Activated CD4-positive, CD25-positive, alpha-beta regulatory T cell treated with anti-CD3 and anti-CD28 coated beads, Interleukin-2, amount 50 U/mL, for 72 hours (primary cell): ENCODE measurements around the gene MYBPC3.
"Not testable (repeated sequence)": the region's sequence is repeated elsewhere in the genome, so short reads cannot be mapped to it uniquely, and the experiment has no call there.

Experiments
- DNase-seq: peaks from one replicate; pipeline ENCODE4 v3.0.0; 2021

Gene MYBPC3

GRCh38 chr11:47336595-47336994 is 15.9 kb downstream of the MYBPC3 start:
- no peak for DNase-seq

DNA sequence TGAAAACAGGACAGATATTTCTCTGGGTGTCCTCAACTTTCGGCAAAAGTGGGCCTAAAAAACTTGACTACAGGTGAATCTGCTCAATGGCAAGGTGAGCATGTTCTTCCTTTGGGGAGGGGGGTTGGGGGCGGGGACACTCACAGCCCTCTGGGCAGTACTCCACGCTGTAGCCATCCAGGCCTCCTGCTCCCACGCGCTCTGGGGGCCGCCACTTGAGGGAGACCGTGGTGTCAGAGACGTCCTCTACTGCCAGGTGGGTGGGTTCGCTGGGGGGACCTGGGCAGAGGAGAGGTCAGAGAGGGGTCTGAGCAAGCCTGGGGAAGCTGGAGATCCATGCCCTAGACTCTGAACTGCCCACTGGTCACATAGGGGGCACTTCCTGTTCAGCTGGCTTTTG is 16.8 kb downstream of the MYBPC3 start:
- DNase-seq = no peak

DNA sequence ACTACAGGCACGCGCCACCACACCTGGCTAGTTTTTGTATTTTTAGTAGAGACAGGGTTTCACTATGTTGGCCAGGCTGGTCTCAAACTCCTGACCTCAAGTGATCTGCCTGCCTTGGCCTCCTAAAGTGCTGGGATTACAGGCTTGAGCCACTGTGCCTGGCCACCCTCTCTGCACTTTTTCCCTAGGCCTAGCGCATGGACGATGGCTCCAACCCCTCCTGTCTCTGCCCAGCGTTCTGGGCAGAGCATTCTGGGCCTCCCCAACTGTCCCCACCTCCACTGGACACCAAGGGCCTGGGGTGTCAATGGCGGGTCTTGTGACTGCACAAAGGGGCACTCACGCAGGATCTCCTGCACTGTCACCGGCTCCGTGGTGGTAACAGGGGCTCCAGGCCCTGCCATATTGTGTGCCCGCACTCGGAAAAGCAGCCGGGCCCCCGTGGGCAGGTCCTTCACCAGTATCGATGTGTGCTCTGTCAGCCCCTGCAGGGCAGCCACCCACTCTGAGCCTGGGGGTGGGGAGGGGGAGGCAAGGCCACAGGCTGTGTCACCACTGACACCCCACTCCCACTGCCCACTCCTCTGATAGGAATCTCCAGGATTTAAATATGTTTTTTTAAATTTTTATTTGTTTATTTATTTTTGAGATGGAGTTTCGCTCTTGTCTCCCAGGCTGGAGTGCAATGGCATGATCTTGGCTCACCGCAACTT is 17.6 kb downstream of the MYBPC3 start:
- DNase-seq = not testable (repeated sequence)

GRCh38 chr11:47333886-47334443 is 18.5 kb downstream of the MYBPC3 start:
- no peak for DNase-seq

DNA sequence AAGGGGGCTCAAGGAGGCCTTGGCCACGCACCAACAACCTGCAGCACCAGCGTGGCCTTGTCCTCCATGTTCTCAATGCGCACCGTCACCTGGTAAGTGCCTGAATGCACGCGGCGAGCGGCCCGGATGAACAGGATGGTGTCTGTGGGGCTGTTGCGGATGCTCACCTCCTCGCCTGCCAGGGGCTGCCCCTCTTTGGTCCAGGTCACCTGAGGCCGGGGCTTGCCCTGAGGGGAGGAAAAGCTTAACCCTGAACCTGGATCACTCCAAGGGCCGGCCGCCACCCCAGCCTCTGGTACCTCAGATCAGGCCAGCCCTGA is 19.0 kb downstream of the MYBPC3 start:
- DNase-seq = no peak

DNA sequence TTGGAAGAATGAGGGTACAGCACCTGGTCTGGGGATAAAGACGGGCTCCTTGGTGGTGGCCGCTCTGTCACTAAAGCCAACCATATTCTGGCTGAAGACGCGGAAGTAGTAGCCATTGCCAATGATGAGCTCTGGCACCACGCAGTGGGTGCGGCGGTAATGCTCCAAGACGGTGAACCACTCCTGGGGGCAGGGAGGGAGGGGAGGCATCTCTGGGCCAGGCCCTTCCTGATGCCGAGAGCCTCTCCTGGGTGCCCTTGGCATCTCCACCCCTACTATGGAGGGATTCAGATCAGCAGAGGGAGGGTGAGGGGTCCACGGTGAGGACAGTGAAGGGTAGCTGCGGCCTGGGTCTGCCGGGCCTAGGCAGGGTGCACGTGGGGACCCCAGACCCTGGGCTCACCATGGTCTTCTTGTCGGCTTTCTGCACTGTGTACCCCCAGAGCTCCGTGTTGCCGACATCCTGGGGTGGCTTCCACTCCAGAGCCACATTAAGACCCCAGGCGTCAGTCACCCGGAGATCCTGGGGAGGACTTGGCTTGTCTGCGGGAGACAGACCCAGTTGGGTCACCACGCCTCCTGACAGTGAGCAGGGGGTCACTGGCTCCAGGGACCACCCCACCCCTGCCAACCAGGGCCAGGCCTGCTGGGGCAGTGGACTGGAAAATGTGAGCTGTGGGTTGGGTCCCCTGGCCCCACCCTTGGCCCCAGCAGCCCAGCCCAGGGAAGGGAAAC is 19.5 kb downstream of the MYBPC3 start:
- DNase-seq = no peak

DNA sequence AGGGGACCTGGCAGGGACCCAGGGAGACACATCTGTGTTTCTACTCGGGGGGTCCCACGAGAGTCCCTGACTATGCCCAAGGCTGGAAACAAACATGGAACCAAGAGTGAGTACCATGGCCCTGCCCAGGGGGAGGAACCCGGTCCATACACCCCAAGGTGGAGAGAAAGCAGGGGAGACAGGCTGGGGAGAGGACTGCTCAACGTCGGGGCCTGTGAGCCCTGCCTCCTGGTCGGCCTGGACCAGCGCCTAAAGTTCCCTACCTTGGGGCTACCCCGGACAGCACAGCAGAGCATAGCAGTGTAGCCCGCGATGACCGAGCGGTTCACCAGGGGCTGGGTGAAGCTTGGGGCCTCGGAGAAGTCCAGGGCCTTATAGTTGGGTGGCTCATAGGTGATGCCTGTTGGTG is 20.2 kb downstream of the MYBPC3 start:
- no peak for DNase-seq

DNA sequence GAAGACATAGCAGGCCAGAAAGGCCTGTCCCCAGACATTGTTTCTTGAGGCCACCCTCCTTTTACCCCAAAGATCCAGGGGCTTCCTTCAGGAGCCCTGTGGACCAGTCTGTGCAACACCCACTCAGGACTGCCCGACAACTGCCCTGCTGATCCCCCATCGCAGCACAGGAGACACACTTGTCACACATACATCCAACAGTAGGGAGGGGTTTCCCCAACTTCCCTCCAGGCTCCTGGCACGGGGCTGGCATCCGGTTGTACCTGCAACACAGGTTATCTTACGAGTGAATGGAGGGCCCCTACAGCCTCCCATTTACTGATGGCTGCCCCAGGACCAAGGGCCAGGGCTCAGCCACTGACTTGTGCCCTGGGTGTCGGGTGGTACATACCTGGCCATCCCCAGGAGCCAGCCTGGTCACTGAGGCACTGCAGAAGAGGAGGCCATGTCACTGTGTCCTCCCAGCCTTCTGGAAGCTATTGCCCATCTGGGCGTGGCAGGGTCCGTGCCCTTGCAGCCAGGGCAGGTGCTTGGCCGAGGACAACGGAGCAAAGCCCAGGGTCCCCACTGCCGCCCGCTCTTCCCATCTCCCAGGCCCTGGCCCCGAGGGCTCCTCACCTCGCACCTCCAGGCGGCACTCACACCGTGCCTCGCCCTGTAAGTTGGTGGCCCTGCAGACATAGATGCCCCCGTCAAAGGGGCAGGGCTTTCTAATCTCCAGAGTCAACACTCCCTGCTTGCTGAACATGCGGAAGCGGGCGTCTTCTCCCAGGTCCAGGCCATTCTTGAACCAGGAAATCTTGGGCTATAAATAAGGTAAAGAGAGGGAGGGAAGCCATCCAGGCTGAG is 20.8 kb downstream of the MYBPC3 start:
- no peak for DNase-seq

DNA sequence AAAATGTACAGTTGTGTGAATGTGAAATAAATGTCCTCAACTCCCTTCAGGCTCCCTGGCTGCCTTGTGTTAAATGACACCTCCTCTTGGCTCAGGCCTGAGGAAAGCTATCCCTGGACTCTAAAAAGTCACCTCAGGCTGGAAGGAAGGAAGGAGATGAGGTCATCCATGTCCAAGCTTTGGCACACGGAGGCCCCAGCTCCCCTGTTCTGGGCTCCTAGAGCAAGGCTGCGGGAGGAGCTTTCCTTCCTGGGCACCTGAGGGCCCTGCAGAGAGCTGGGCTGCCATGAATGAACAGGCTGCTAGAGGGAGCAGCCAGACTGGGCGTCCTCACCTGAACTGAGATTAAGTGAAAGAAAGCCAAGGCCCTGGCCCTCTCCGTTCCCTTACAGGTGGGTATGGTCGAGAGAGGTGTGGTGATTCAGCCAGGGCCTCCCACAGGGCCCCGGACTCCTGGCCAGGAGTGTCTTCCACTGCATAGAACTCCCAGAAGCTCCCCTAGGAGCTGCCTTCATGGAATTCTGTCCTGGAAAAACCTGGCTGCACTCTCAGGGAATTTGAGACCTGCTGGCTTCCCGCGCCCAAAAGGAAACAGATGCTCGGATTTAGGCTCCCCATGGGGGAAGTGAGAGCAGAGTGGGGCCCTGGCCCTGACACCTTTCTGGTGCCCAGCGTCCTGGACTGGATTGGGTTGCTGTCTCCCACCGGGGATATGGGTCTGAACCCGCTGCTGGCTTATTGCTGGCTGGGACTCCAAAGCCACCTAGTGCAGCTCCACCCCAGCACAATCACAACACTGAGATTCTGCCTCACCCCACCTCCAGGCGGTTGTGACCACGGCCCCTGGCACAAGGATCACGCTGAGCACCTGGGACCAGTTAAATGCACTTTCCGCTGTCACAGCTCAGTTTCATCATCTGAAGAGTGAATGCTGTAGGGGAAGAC is 22.2 kb downstream of the MYBPC3 start:
- no peak for DNase-seq

GRCh38 chr11:47329431-47329986 is 23.0 kb downstream of the MYBPC3 start:
- DNase-seq = no peak

GRCh38 chr11:47328449-47329390 is 23.8 kb downstream of the MYBPC3 start:
- no peak for DNase-seq

DNA sequence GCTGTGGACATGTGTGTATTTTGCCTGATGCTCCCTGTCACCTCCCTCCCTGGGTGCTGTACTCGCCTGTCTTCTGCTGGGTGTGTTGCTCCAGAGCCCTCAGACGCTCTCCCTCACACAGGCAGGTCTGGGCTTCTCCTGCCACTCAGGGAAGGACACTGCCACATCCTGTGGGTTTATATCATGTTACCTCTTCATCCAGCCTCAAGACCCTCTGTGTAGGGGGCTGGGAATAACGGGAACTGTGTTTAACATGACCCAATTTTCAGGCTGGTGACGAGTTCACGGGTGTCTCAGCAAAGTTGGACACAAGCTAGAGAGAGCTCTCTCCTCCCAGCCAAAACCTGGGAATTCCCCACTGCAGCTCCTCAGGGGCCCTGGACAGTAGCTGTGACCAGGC is 24.6 kb downstream of the MYBPC3 start:
- DNase-seq = no peak

GRCh38 chr11:47327025-47327424 is 25.5 kb downstream of the MYBPC3 start:
- DNase-seq = no peak

DNA sequence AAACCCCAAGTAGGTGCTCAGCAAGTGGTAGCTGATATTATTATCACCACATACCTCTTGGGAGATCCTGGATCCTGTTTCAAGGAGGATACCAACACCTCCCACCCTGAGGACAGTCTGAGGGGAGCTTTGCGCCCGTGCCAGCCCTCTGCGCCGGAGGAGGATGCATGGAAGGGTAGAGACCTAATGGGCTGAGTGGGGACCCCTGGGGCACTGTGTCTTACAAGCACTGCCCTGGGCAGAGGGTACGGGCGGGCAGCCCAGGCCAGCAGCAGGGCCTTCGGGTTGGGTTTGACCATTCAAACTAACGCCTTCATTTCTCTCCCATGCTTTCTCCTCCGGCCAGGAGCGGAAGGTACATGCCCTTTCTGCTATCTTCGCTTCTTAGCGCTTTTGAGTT is 26.3 kb downstream of the MYBPC3 start:
- DNase-seq = no peak

DNA sequence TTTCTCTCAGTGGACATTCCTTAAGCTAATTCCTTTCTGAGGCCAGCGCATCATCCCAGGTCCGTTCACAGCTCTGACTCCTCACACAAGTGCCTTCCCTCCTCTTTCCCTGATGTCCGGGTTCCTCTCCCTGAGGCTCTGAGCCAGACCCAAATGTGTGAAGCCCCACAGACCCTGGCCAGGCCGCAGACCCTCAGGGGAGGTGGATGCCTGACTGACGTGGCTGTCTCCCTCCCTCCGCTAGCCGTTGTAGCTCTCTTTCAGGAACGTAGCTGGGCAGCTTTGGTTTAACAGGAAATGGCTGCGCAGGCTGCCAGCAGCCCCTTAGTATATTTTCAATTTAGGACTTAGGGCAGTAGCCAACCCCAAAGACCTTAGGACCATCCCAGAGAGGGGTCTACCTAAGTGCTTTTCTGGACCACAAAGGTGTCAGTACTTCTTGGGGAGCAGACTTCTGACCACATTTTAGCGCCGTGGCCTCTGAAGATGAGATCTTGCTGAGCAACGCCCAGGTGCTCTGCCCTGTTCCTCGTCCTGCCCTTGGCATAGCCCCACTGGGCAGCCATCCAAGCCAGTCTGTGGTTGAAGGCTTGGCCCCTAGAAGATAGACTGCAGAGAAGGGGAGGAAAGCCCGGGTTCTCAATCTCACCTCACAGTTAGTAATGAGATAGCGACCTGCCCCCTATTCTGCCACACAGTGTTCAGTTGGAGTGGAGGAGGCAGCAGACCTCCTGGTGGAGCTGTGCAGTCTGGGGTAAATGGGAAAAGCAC is 27.0 kb downstream of the MYBPC3 start:
- DNase-seq = no peak

- no peak for DNase-seq
These were observed 28.0 kb downstream of the MYBPC3 start for GRCh38 chr11:47324520-47324919.

- DNase-seq = no peak
These were observed 34.3 kb downstream of the MYBPC3 start for GRCh38 chr11:47318166-47318565.

DNA sequence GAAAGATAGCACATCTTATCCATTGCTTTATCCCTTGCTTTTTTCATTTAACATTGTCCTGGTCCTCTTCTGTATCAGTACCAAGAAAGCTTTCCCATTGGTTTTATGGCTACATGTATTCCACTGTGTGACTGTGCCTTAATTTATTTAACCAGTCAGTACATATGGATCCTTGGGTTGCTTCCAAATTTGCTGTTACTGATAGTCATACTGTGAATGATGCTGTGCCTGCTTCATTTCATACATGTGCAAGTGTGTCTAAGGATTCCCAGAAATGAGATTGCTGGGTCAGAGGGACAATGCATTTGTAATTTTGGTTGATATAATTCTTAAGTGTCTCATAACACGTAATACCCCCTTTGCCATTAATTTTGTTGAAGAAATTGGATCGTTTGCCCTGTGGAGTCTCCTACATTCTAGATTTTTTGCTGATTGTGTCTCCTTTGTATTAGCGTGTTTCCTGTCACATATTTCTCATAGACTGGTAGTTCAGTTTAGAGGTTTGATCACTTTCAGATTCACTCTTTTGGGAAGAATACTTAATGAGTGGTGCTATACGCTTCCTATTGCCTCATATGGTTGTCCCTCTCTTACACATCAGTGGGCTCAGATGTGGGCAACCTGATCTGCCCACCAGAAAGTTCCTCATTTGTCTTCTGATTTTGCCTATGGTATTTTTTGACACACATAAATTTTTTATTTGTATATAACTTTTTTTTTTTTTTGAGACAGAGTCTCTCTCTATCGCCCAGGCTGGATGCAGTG is 35.3 kb downstream of the MYBPC3 start:
- no peak for DNase-seq

DNA sequence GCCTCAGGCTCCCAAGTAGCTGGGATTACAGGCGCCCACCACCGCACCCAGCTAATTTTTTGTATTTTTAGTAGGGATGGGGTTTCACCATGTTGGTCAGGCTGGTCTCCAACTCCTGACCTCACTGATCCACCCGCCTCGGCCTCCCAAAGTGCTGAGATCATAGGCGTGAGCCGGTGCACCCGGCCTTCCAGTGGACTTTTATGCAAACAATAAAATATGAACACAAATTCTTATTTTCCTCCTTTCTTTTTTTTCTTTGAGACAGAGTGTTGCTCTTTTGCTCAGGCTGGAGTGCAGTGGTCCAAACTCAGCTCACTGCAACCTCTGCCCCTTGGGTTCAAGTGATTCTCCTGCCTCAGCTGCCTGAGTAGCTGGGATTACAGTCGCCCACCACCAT is 36.0 kb downstream of the MYBPC3 start:
- DNase-seq = not testable (repeated sequence)
